ENCODE results near the gene NDST1.

The NDST1 gene

GRCh38 chr5:150588596-150588890 is 80.6 kb downstream of the NDST1 start:
- DNase-seq (ENCODE audit: low read depth): no peak

- DNase-seq (ENCODE audit: low read depth): peak; percentile 49
Observed at GRCh38 chr5:150589862-150590601, 82.1 kb downstream of the NDST1 start.

- no peak for DNase-seq (ENCODE audit: low read depth)
Observed at GRCh38 chr5:150590979-150591695, 83.2 kb downstream of the NDST1 start.

GRCh38 chr5:150593593-150593992 is 85.7 kb downstream of the NDST1 start:
- no peak for DNase-seq (ENCODE audit: low read depth)

- no peak for DNase-seq (ENCODE audit: low read depth)
Observed at GRCh38 chr5:150593996-150594395, 86.1 kb downstream of the NDST1 start.

GRCh38 chr5:150595466-150596031 is 87.6 kb downstream of the NDST1 start:
- no peak for DNase-seq (ENCODE audit: low read depth)

GRCh38 chr5:150596313-150596712 is 88.4 kb downstream of the NDST1 start:
- no peak for DNase-seq (ENCODE audit: low read depth)

- no peak for DNase-seq (ENCODE audit: low read depth)
Observed at GRCh38 chr5:150596826-150597225, 88.9 kb downstream of the NDST1 start.

- no peak for DNase-seq (ENCODE audit: low read depth)
Observed at GRCh38 chr5:150598006-150598405, 90.1 kb downstream of the NDST1 start.

- DNase-seq (ENCODE audit: low read depth): no peak
Observed at GRCh38 chr5:150598821-150599273, 90.9 kb downstream of the NDST1 start.

GRCh38 chr5:150599281-150599680 is 91.3 kb downstream of the NDST1 start:
- DNase-seq (ENCODE audit: low read depth): no peak

GRCh38 chr5:150599917-150600511 is 92.1 kb downstream of the NDST1 start:
- peak; percentile 84 for DNase-seq (ENCODE audit: low read depth)

- no peak for DNase-seq (ENCODE audit: low read depth)
Observed at GRCh38 chr5:150600616-150601490, 92.9 kb downstream of the NDST1 start.

GRCh38 chr5:150601491-150602345 is 93.8 kb downstream of the NDST1 start:
- DNase-seq (ENCODE audit: low read depth): no peak

GRCh38 chr5:150603052-150603451 is 95.1 kb downstream of the NDST1 start:
- no peak for DNase-seq (ENCODE audit: low read depth)

GRCh38 chr5:150603491-150603890 is 95.6 kb downstream of the NDST1 start:
- DNase-seq (ENCODE audit: low read depth): no peak

- no peak for DNase-seq (ENCODE audit: low read depth)
Observed at GRCh38 chr5:150604010-150604409, 96.1 kb downstream of the NDST1 start.

GRCh38 chr5:150604894-150605440 is 97.0 kb downstream of the NDST1 start:
- no peak for DNase-seq (ENCODE audit: low read depth)

GRCh38 chr5:150605546-150605945 is 97.6 kb downstream of the NDST1 start:
- DNase-seq (ENCODE audit: low read depth): no peak

GRCh38 chr5:150606476-150606875 is 98.5 kb downstream of the NDST1 start:
- no peak for DNase-seq (ENCODE audit: low read depth)

GRCh38 chr5:150607105-150607504 is 99.2 kb downstream of the NDST1 start:
- no peak for DNase-seq (ENCODE audit: low read depth)

All from ELR (cell line).